ENCODE results near the gene RHOJ.

Gene RHOJ

DNA sequence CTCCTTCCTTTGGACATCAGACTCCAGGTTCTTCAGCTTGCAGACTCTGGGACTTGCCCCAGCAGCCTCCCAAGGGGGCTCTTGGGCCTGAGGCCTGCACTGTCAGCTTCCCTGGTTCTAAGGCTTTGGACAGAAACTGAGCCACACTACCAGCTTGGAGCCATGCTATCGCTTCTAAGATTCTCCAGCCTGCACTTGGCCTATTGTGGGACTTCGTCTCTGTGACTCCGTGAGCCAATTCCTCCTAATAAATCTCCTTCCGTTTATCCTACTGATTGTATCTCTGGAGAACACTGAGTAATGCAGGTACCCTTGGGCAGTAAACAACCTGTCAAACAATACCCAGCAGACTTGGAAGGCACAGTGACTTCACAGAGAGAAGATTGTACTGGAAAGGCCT lies 24.9 kb upstream of the RHOJ start:
- no peak overlapping the region for H3K4me3 ChIP-seq (ENCODE audit: low read length)
- no peak overlapping the region for H3K27ac ChIP-seq (ENCODE audit: low read length)
- no peaks in the 10 kb centered on the region for H3K27me3 ChIP-seq (ENCODE audit: control insufficient read depth, insufficient read depth, low read length)
- no peak for DNase-seq (ENCODE audit: low read depth, low spot score)
- no peaks in the 10 kb centered on the region for H3K9me3 ChIP-seq (ENCODE audit: control insufficient read depth, insufficient read depth, low read length)
- no CpG with 5 or more reads among the region's 4 CpGs for WGBS (ENCODE audit: insufficient coverage, insufficient read length)
- H3K4me1 ChIP-seq (ENCODE audit: control insufficient read depth, insufficient read depth, low read length): no peaks in the 10 kb centered on the region
- H3K36me3 ChIP-seq (ENCODE audit: control insufficient read depth, insufficient read depth, low read length): no peaks in the 10 kb centered on the region

DNA sequence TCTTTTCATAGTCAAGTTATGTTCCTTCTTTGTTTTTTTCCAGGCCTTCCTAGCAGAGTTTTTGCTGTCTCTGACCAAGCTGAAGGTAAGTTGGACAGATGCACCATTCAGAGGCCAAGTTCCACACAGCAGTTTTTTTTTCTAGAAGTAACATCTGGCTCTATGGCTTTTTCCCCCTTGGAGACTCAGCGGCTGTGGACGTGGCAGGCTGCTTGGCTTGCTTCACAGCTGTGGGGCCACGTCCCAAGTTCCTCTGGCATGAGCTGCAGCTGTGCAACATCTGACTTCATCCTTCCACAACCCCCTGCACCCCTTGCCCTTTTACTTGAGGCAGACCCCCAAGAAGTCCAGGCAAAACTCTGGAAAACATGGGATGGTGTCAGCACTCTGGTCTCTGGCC lies 24.2 kb upstream of the RHOJ start:
- no peak for DNase-seq (ENCODE audit: low read depth, low spot score)
- no peak overlapping the region for H3K27ac ChIP-seq (ENCODE audit: low read length)
- no peaks in the 10 kb centered on the region for H3K4me1 ChIP-seq (ENCODE audit: control insufficient read depth, insufficient read depth, low read length)
- no peaks in the 10 kb centered on the region for H3K36me3 ChIP-seq (ENCODE audit: control insufficient read depth, insufficient read depth, low read length)
- no peaks in the 10 kb centered on the region for H3K9me3 ChIP-seq (ENCODE audit: control insufficient read depth, insufficient read depth, low read length)
- H3K4me3 ChIP-seq (ENCODE audit: low read length): no peak overlapping the region
- no CpG with 5 or more reads among the region's 3 CpGs for WGBS (ENCODE audit: insufficient coverage, insufficient read length)
- no peaks in the 10 kb centered on the region for H3K27me3 ChIP-seq (ENCODE audit: control insufficient read depth, insufficient read depth, low read length)

DNA sequence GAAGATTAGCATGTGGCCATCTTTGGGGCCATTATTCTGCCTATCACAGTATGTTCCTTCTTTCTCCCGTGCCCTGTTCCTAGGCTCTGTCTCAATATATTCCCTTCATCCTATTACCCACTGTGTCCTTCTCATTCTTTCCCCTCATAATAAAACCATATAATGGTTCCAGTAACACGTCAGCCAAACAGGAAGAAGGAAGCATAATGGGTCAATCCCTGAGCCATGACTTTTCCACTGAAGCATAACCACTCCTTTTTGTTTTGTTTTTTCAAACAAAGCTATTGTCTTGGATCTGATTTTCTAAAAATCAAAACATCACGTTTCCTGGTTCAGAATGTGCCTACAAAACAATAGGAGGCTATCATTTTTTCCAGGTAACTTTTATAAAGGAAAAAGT lies 21.3 kb upstream of the RHOJ start:
- no peak overlapping the region for H3K27ac ChIP-seq (ENCODE audit: low read length)
- H3K4me3 ChIP-seq (ENCODE audit: low read length): no peak overlapping the region
- DNase-seq (ENCODE audit: low read depth, low spot score): no peak
- H3K4me1 ChIP-seq (ENCODE audit: control insufficient read depth, insufficient read depth, low read length): no peaks in the 10 kb centered on the region
- no peaks in the 10 kb centered on the region for H3K36me3 ChIP-seq (ENCODE audit: control insufficient read depth, insufficient read depth, low read length)
- WGBS (ENCODE audit: insufficient coverage, insufficient read length): 100% methylated on average over 1 of the region's 3 CpGs
- no peaks in the 10 kb centered on the region for H3K9me3 ChIP-seq (ENCODE audit: control insufficient read depth, insufficient read depth, low read length)
- no peaks in the 10 kb centered on the region for H3K27me3 ChIP-seq (ENCODE audit: control insufficient read depth, insufficient read depth, low read length)

DNA sequence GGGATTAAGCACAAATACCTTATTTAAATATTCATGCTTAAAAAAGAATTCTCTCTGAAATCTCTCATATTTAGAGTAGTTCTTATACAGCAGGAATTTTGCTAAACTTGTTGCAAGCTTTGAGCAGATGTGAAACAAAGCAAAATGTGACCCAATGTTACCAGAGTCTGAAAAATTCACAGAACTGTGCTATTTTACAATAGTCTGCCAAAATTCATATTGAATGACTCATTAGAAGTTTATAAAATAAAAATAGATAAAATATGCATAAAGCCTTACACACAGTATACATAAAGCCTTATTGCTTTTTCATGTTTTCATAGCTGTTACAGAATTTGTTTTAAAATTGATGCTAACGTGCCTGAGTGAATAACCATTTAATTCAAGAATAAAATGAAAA lies 17.8 kb upstream of the RHOJ start:
- H3K27me3 ChIP-seq (ENCODE audit: control insufficient read depth, insufficient read depth, low read length): no peaks in the 10 kb centered on the region
- H3K27ac ChIP-seq (ENCODE audit: low read length): no peak overlapping the region
- no peaks in the 10 kb centered on the region for H3K36me3 ChIP-seq (ENCODE audit: control insufficient read depth, insufficient read depth, low read length)
- H3K9me3 ChIP-seq (ENCODE audit: control insufficient read depth, insufficient read depth, low read length): no peaks in the 10 kb centered on the region
- WGBS (ENCODE audit: insufficient coverage, insufficient read length): no CpG with 5 or more reads among the region's 1 CpG
- no peak for DNase-seq (ENCODE audit: low read depth, low spot score)
- H3K4me1 ChIP-seq (ENCODE audit: control insufficient read depth, insufficient read depth, low read length): no peaks in the 10 kb centered on the region
- no peak overlapping the region for H3K4me3 ChIP-seq (ENCODE audit: low read length)

DNA sequence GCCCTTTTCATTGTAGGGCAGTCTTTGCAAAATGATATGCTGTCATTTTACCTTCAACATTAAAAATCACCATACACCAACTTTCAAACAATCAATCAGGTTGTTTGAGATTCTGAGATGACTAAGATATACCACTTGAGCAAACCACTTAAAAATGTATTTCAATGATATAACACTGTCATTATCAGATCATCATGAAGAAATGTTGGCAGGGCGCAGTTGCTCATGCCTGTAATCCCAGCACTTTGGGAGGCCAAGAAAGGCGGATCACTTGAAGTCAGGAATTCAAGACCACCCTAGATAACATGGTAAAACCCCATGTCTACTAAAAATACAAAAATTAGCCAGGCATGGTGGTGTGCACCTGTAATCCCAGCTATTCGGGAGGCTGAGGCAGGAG lies 13.0 kb upstream of the RHOJ start:
- no peak overlapping the region for H3K4me3 ChIP-seq (ENCODE audit: low read length)
- no peaks in the 10 kb centered on the region for H3K9me3 ChIP-seq (ENCODE audit: control insufficient read depth, insufficient read depth, low read length)
- H3K27me3 ChIP-seq (ENCODE audit: control insufficient read depth, insufficient read depth, low read length): no peaks in the 10 kb centered on the region
- no peaks in the 10 kb centered on the region for H3K36me3 ChIP-seq (ENCODE audit: control insufficient read depth, insufficient read depth, low read length)
- no peak overlapping the region for H3K27ac ChIP-seq (ENCODE audit: low read length)
- WGBS (ENCODE audit: insufficient coverage, insufficient read length): no CpG with 5 or more reads among the region's 3 CpGs
- H3K4me1 ChIP-seq (ENCODE audit: control insufficient read depth, insufficient read depth, low read length): no peaks in the 10 kb centered on the region
- no peak for DNase-seq (ENCODE audit: low read depth, low spot score)

DNA sequence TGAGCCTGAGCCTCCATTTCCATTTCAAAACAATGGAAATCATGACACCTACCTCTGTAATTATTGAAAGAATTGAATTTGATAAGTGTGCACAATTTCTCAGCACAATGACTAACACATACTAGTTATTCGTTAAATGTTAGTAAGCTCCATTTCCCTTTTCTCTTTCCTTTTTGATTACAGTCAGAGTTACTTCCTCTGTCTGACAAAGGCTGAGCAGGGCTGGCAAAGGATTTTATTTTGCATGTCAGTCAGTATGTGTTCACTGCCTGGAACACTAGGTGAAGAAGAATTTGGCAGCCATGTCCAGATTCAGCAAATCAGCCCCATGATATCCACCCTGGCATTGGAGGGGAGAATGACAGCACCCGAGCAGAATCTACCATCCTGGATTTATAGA lies 12.2 kb upstream of the RHOJ start:
- Histone ChIP-seq H3K4me1 (ENCODE audit: control insufficient read depth, insufficient read depth, low read length) (no peaks in the 10 kb centered on the region), H3K4me3 (ENCODE audit: low read length) (no peak overlapping the region), H3K27ac (ENCODE audit: low read length) (no peak overlapping the region), H3K36me3 (ENCODE audit: control insufficient read depth, insufficient read depth, low read length) (no peaks in the 10 kb centered on the region), H3K9me3 (ENCODE audit: control insufficient read depth, insufficient read depth, low read length) (no peaks in the 10 kb centered on the region), H3K27me3 (ENCODE audit: control insufficient read depth, insufficient read depth, low read length) (no peaks in the 10 kb centered on the region)
- WGBS (ENCODE audit: insufficient coverage, insufficient read length): no CpG with 5 or more reads among the region's 2 CpGs
- DNase-seq (ENCODE audit: low read depth, low spot score): no peak

DNA sequence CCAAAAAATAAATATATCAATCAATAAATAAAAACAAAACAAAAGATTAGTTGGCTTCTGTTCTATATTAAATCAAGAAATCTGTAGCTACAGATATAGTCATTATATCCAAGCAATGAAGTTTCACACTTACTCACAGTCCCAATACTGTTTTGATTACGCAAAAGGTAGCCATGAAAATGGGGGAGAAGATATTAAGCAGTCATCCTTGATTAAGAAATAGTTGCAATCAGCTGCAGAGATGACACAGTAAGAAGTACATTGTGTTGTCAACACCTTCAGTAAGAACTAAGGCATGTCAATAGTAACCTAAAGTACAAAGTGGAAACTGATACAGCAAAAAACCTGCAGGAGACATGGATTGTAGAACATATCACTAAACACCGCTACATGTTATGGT lies 11.0 kb upstream of the RHOJ start:
- Histone ChIP-seq H3K36me3 (ENCODE audit: control insufficient read depth, insufficient read depth, low read length) (no peaks in the 10 kb centered on the region), H3K27ac (ENCODE audit: low read length) (no peak overlapping the region), H3K9me3 (ENCODE audit: control insufficient read depth, insufficient read depth, low read length) (no peaks in the 10 kb centered on the region), H3K27me3 (ENCODE audit: control insufficient read depth, insufficient read depth, low read length) (no peaks in the 10 kb centered on the region), H3K4me1 (ENCODE audit: control insufficient read depth, insufficient read depth, low read length) (no peaks in the 10 kb centered on the region), H3K4me3 (ENCODE audit: low read length) (no peak overlapping the region)
- WGBS (ENCODE audit: insufficient coverage, insufficient read length): no CpG with 5 or more reads among the region's 2 CpGs
- no peak for DNase-seq (ENCODE audit: low read depth, low spot score)

DNA sequence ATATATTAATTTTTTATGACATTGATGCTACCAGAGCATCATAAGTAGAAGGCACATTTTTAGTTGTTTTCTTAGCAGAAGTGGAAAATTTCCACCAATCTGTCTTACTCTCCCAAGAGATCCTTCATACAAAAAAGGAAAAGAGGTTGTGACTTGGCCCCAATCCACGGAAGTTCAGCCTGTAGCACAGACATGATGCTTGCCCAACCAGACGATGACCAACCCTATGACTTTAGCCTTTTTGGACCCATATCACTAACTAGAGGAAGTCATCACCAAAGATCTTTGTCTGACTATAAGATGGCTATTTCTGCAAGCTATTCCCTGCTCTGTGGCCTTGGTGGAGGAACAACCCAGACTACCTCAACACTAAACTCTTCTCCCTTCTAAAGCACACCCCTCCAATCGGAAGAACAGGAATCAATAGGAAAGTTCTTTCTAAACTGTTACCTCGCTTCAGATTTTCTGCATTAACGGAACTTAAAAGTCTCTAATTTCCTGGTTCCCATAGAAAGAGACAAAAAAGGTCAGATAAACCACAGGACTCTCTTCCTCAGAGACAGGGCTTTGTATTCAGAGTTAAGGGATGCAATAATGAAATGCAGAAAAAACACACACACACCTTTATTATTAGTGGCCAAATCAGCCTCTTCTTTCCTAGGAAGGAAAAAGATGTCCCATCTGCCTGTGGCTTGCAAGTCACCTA lies 4.1 kb upstream of the RHOJ start:
- H3K4me3 ChIP-seq (ENCODE audit: low read length): no peak overlapping the region
- H3K36me3 ChIP-seq (ENCODE audit: control insufficient read depth, insufficient read depth, low read length): no peaks in the 10 kb centered on the region
- DNase-seq (ENCODE audit: low read depth, low spot score): no peak
- no peaks in the 10 kb centered on the region for H3K9me3 ChIP-seq (ENCODE audit: control insufficient read depth, insufficient read depth, low read length)
- no peak overlapping the region for H3K27ac ChIP-seq (ENCODE audit: low read length)
- H3K4me1 ChIP-seq (ENCODE audit: control insufficient read depth, insufficient read depth, low read length): peaks cover 7% of the 10 kb centered on the region; the same call in 1 of the 2 replicates
- no peaks in the 10 kb centered on the region for H3K27me3 ChIP-seq (ENCODE audit: control insufficient read depth, insufficient read depth, low read length)
- no CpG with 5 or more reads among the region's 5 CpGs for WGBS (ENCODE audit: insufficient coverage, insufficient read length)

DNA sequence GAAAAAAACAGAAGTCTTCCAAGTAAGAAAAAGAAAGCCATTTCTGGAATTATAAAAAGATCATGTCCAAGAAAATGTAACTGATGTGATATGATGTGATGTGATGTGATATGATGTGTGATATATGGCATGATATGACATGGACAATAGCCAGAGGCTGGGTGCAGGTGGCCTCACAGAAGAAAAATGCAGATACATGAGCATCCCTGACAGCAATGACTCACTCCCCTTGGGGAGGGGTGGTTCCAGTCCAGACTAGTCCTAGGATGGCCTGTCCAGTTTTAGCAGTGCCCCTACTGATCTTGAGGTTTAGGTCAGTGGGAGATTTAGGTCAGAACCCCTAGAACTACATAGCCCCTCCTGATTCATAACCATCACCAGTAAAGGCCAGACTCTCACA lies 3.5 kb upstream of the RHOJ start:
- no peak for DNase-seq (ENCODE audit: low read depth, low spot score)
- H3K36me3 ChIP-seq (ENCODE audit: control insufficient read depth, insufficient read depth, low read length): no peaks in the 10 kb centered on the region
- H3K9me3 ChIP-seq (ENCODE audit: control insufficient read depth, insufficient read depth, low read length): no peaks in the 10 kb centered on the region
- no peak overlapping the region for H3K4me3 ChIP-seq (ENCODE audit: low read length)
- peaks cover 7% of the 10 kb centered on the region; the same call in 1 of the 2 replicates for H3K4me1 ChIP-seq (ENCODE audit: control insufficient read depth, insufficient read depth, low read length)
- H3K27me3 ChIP-seq (ENCODE audit: control insufficient read depth, insufficient read depth, low read length): no peaks in the 10 kb centered on the region
- no peak overlapping the region for H3K27ac ChIP-seq (ENCODE audit: low read length)

DNA sequence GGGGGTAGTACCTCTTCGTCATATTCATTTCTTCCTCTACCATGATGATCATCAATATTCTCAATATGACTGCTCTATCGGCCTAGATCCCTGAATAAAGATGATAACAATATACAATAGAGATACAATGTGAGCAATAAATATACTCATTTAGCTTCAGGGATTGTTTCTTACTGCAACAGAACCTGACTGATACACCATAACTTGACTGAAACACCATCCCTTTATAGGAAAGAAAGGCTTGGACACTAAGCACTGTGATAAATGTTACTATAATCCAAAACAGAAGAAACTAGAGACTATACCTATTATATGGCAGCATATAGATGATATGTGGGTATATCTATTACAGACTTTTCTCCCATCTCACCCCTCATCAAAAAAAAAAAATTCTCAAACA lies 1.2 kb upstream of the RHOJ start:
- H3K27me3 ChIP-seq (ENCODE audit: control insufficient read depth, insufficient read depth, low read length): no peaks in the 10 kb centered on the region
- H3K4me3 ChIP-seq (ENCODE audit: low read length): no peak overlapping the region
- H3K4me1 ChIP-seq (ENCODE audit: control insufficient read depth, insufficient read depth, low read length): peaks cover 7% of the 10 kb centered on the region; the same call in 1 of the 2 replicates
- H3K36me3 ChIP-seq (ENCODE audit: control insufficient read depth, insufficient read depth, low read length): no peaks in the 10 kb centered on the region
- WGBS (ENCODE audit: insufficient coverage, insufficient read length): no CpG with 5 or more reads among the region's 2 CpGs
- no peaks in the 10 kb centered on the region for H3K9me3 ChIP-seq (ENCODE audit: control insufficient read depth, insufficient read depth, low read length)
- no peak overlapping the region for H3K27ac ChIP-seq (ENCODE audit: low read length)
- DNase-seq (ENCODE audit: low read depth, low spot score): no peak

DNA sequence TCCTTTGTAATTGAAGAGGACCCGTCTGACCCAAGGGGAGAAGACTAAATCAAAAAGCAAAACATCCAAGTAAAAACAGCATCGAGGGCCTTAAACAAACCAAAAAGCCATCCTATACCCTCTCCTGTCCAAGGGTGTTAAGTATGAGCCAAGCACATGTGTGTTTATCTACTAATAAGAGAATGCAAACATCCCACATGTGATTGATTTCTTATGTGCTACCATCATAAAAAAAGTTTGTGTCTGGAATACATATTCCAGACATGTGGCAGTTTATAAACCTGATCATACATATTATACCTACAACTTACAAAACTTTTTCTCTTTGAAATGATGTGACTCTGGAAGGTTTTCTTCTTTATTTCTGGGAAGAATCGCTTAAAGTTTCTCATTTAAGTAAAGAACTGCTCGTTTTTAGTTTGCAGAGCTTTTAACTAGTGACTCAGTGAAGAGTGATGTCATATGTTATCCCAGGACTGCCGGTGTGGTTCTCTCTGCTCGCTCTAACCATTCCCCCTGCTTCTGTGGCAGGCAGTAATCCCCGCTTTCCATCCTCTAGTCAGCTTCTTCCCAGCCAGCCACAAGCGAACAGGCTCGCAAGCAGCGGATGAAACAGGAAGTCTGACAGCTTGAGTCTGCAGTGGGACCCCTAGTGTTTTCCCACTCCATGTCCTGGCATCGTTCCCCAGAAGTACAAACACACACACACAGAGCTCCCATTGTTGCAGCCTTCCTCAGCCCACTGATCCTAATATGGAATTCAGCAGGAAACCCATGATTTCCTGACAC lies 431 bp upstream of the RHOJ start:
- Histone ChIP-seq H3K4me1 (ENCODE audit: control insufficient read depth, insufficient read depth, low read length) (peaks cover 7% of the 10 kb centered on the region; the same call in 1 of the 2 replicates), H3K36me3 (ENCODE audit: control insufficient read depth, insufficient read depth, low read length) (no peaks in the 10 kb centered on the region), H3K9me3 (ENCODE audit: control insufficient read depth, insufficient read depth, low read length) (no peaks in the 10 kb centered on the region), H3K27me3 (ENCODE audit: control insufficient read depth, insufficient read depth, low read length) (no peaks in the 10 kb centered on the region), H3K4me3 (ENCODE audit: low read length) (no peak overlapping the region), H3K27ac (ENCODE audit: low read length) (no peak overlapping the region)
- DNase-seq (ENCODE audit: low read depth, low spot score): peak; percentile 25
- WGBS (ENCODE audit: insufficient coverage, insufficient read length): no CpG with 5 or more reads among the region's 11 CpGs
